ENCODE results near the gene AIMP1.

Gene AIMP1

GRCh38 chr4:106366026-106366425 is 49.7 kb downstream of the AIMP1 start:
- Histone ChIP-seq H3K9ac (ENCODE audit: low read depth, low read length) (no peak overlapping the region), H3K4me1 (ENCODE audit: insufficient read depth, low read length) (no peaks in the 10 kb centered on the region), H3K9me3 (ENCODE audit: insufficient read depth, low read length, severe bottlenecking) (no peaks in the 10 kb centered on the region), H3K4me3 (ENCODE audit: low read depth in 1 of 2, low read length in 2 of 2) (no peak overlapping the region), H3K79me2 (ENCODE audit: insufficient read depth, low read length) (no peaks in the 10 kb centered on the region), H3K36me3 (ENCODE audit: insufficient read depth, low read length) (no peaks in the 10 kb centered on the region), H3K27me3 (ENCODE audit: insufficient read depth, low read length, poor library complexity) (peaks cover 12% of the 10 kb centered on the region), H4K20me1 (ENCODE audit: insufficient read depth, low read length) (no peaks in the 10 kb centered on the region), H2AFZ (ENCODE audit: low read depth, low read length) (no peak overlapping the region), H3K27ac (ENCODE audit: low read length) (no peak overlapping the region), H3K4me2 (ENCODE audit: insufficient read depth, low read length) (no peak overlapping the region)
- DNase-seq: no peak
- ATAC-seq (ENCODE audit: insufficient read depth, low read depth): no peak
- TF ChIP-seq, protein P1, sequence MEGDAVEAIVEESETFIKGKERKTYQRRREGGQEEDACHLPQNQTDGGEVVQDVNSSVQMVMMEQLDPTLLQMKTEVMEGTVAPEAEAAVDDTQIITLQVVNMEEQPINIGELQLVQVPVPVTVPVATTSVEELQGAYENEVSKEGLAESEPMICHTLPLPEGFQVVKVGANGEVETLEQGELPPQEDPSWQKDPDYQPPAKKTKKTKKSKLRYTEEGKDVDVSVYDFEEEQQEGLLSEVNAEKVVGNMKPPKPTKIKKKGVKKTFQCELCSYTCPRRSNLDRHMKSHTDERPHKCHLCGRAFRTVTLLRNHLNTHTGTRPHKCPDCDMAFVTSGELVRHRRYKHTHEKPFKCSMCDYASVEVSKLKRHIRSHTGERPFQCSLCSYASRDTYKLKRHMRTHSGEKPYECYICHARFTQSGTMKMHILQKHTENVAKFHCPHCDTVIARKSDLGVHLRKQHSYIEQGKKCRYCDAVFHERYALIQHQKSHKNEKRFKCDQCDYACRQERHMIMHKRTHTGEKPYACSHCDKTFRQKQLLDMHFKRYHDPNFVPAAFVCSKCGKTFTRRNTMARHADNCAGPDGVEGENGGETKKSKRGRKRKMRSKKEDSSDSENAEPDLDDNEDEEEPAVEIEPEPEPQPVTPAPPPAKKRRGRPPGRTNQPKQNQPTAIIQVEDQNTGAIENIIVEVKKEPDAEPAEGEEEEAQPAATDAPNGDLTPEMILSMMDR (IDR thresholded peaks at IDR 0.05; ENCODE audit: borderline replicate concordance, extremely low read depth, low read length, poor library complexity, severe bottlenecking): no peak
- TF ChIP-seq EZH2 (IDR thresholded peaks at IDR 0.05; ENCODE audit: borderline replicate concordance, low read depth, low read length, severe bottlenecking): no peak

GRCh38 chr4:106367072-106367471 is 50.7 kb downstream of the AIMP1 start:
- TF ChIP-seq, protein P1 (IDR thresholded peaks at IDR 0.05; ENCODE audit: borderline replicate concordance, extremely low read depth, low read length, poor library complexity, severe bottlenecking): no peak
- no peak for TF ChIP-seq EZH2 (IDR thresholded peaks at IDR 0.05; ENCODE audit: borderline replicate concordance, low read depth, low read length, severe bottlenecking)
- Histone ChIP-seq H3K9ac (ENCODE audit: low read depth, low read length) (no peak overlapping the region), H3K4me1 (ENCODE audit: insufficient read depth, low read length) (no peaks in the 10 kb centered on the region), H3K36me3 (ENCODE audit: insufficient read depth, low read length) (no peaks in the 10 kb centered on the region), H3K4me2 (ENCODE audit: insufficient read depth, low read length) (no peak overlapping the region), H3K9me3 (ENCODE audit: insufficient read depth, low read length, severe bottlenecking) (no peaks in the 10 kb centered on the region), H3K27ac (ENCODE audit: low read length) (no peak overlapping the region), H3K4me3 (ENCODE audit: low read depth in 1 of 2, low read length in 2 of 2) (no peak overlapping the region), H3K79me2 (ENCODE audit: insufficient read depth, low read length) (no peaks in the 10 kb centered on the region), H4K20me1 (ENCODE audit: insufficient read depth, low read length) (no peaks in the 10 kb centered on the region), H3K27me3 (ENCODE audit: insufficient read depth, low read length, poor library complexity) (peaks cover 12% of the 10 kb centered on the region), H2AFZ (ENCODE audit: low read depth, low read length) (no peak overlapping the region)
- no peak for ATAC-seq (ENCODE audit: insufficient read depth, low read depth)
- no peak for DNase-seq

DNA sequence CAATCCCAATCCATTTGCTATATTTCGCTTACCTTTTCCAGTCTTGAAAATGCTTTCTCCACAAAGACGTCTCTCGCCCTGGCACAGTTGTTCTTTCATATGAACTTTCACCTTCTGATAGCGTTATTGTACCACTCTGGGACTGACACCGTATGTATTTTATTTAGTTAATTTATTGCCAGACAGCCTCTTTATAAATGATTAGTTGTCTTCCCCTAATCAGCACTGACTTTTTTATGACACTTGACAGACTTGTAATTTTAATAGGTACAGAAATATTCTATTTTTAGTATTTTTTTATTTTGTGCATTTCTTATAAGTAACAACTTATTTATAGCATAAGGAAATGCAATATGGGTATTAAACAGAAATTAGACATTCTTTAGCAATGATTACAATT is 52.3 kb downstream of the AIMP1 start, which contains the start of gene GIMD1:
Gene GIMD1, minus strand, starts transcription at position 101 of the 400 bp plus-strand sequence. CDS start 1,343 bp downstream, outside the sequence.
- no peak for ATAC-seq (ENCODE audit: insufficient read depth, low read depth)
- peaks cover 12% of the 10 kb centered on the region for H3K27me3 ChIP-seq (ENCODE audit: insufficient read depth, low read length, poor library complexity)
- H4K20me1 ChIP-seq (ENCODE audit: insufficient read depth, low read length): no peaks in the 10 kb centered on the region
- H3K36me3 ChIP-seq (ENCODE audit: insufficient read depth, low read length): no peaks in the 10 kb centered on the region
- no peak within 1 kb of the TSS for H3K9ac ChIP-seq (ENCODE audit: low read depth, low read length)
- no peaks in the 10 kb centered on the region for H3K4me1 ChIP-seq (ENCODE audit: insufficient read depth, low read length)
- H3K27ac ChIP-seq (ENCODE audit: low read length): no peak within 1 kb of the TSS
- H3K4me2 ChIP-seq (ENCODE audit: insufficient read depth, low read length): no peak within 1 kb of the TSS
- DNase-seq: no peak
- H3K79me2 ChIP-seq (ENCODE audit: insufficient read depth, low read length): no peaks in the 10 kb centered on the region
- no peak for TF ChIP-seq EZH2 (IDR thresholded peaks at IDR 0.05; ENCODE audit: borderline replicate concordance, low read depth, low read length, severe bottlenecking)
- TF ChIP-seq, protein P1 (IDR thresholded peaks at IDR 0.05; ENCODE audit: borderline replicate concordance, extremely low read depth, low read length, poor library complexity, severe bottlenecking): no peak
- H3K4me3 ChIP-seq (ENCODE audit: low read depth in 1 of 2, low read length in 2 of 2): no peak within 1 kb of the TSS
- H3K9me3 ChIP-seq (ENCODE audit: insufficient read depth, low read length, severe bottlenecking): no peaks in the 10 kb centered on the region
- H2AFZ ChIP-seq (ENCODE audit: low read depth, low read length): no peak within 1 kb of the TSS
